K562 (cell line): Measurements from ENCODE around the gene MTOR. TPM values are rescaled to one million over a fixed set of nuclear protein-coding genes. Genes with fewer than 3 reads are reported as not detected.

Experiments used
- CLOCK ChIP-seq: fragments of 250-450 bp; sonication (Bioruptor Pico); IDR thresholded peaks from 2 replicates; pipeline ENCODE4 v1.4.0; 2020; ENCODE audit warnings: mild to moderate bottlenecking, moderate library complexity, borderline replicate concordance
- E2F8 ChIP-seq: fragments of 450-650 bp; IDR thresholded peaks from 2 replicates; pipeline ENCODE4 v1.7.1; 2018; ENCODE audit warnings: mild to moderate bottlenecking, low read depth; ENCODE audit not compliant: partially characterized antibody
- EZH2 ChIP-seq: IDR thresholded peaks from 2 replicates; pipeline ENCODE4 v1.6.1; 2012; ENCODE audit warnings: low read depth, mild to moderate bottlenecking, inconsistent platforms, low read length, borderline replicate concordance
- KLF1 ChIP-seq: fragments of 450-650 bp; IDR thresholded peaks from 2 replicates; pipeline ENCODE4 v1.6.1; 2016; ENCODE audit warnings: missing genetic modification characterization, missing compliant biosample characterization
- MBD1 ChIP-seq: fragments of 250-450 bp; sonication (Bioruptor Pico); IDR thresholded peaks from 2 replicates; pipeline ENCODE4 v1.8.0; 2022; ENCODE audit warnings: inconsistent platforms
- SRSF9 ChIP-seq: fragments of 200-400 bp; formaldehyde crosslinking; IDR thresholded peaks from 2 replicates; pipeline ENCODE4 v1.6.1; 2017; ENCODE audit warnings: low read depth, low read length, borderline replicate concordance
- TOE1 ChIP-seq, 2 experiments: fragments of 450-650 bp in 1 of 2; sonication (generic) in 1 of 2; formaldehyde crosslinking in 1 of 2; IDR thresholded peaks; 2 replicates each; pipeline versions ENCODE4 v1.7.1 to v1.8.0; 2016 to 2022; ENCODE audit warnings: borderline replicate concordance in 2 of 2, mild to moderate bottlenecking in 2 of 2, antibody characterized with exemption in 1 of 2, inconsistent platforms in 1 of 2, low read depth in 1 of 2, missing genetic modification reagents in 1 of 2, moderate library complexity in 1 of 2
- ZNF444 ChIP-seq: fragments of 250-450 bp; sonication (Bioruptor Pico); IDR thresholded peaks from 2 replicates; pipeline ENCODE4 v1.4.0; 2020; ENCODE audit warnings: mild to moderate bottlenecking, moderate library complexity
- ZNF707 ChIP-seq: fragments of 250-450 bp; sonication (Bioruptor Pico); conservative IDR thresholded peaks from 2 replicates; pipeline ENCODE4 v1.8.0; 2022; ENCODE audit warnings: inconsistent platforms, mild to moderate bottlenecking, moderate library complexity
- polyA plus RNA-seq, 8 experiments: library from polyadenylated mRNA; depleted of rRNA in 4 of 8; stranded (reverse) in 5 of 8; unstranded in 3 of 8; fragments of >200 nt; fragmentation: Nextera tagmentation in 2 of 8; fragmentation: Illumina TruSeq in 1 of 8; extraction: Ambion mirVana in 2 of 8; extraction: Trizol in 1 of 8; gene quantifications; 2 replicates each; pipeline versions ENCODE4 v1.2.1 to v1.2.3, GENCODE V29; 2011 to 2014; ENCODE audit warnings: inconsistent platforms in 1 of 8, missing spikeins in 1 of 8
- total RNA-seq, 7 experiments: library from RNA; depleted of rRNA in 6 of 7; stranded (reverse); fragments of >200 nt in 6 of 7; fragmentation: Illumina TruSeq in 2 of 7; extraction: Trizol in 2 of 7; gene quantifications; 2 replicates each; pipeline versions ENCODE4 v1.2.1 to v1.2.3, GENCODE V29; 2011 to 2021; ENCODE audit warnings: low replicate concordance in 1 of 7

Gene MTOR
- total and polyA plus RNA-seq, 9 of the 15 experiments (the other 6 are each of a cell fraction or from before 2014, with no cell fraction given) = 11.4 to 71.4 (median 52.2) TPM

DNA sequence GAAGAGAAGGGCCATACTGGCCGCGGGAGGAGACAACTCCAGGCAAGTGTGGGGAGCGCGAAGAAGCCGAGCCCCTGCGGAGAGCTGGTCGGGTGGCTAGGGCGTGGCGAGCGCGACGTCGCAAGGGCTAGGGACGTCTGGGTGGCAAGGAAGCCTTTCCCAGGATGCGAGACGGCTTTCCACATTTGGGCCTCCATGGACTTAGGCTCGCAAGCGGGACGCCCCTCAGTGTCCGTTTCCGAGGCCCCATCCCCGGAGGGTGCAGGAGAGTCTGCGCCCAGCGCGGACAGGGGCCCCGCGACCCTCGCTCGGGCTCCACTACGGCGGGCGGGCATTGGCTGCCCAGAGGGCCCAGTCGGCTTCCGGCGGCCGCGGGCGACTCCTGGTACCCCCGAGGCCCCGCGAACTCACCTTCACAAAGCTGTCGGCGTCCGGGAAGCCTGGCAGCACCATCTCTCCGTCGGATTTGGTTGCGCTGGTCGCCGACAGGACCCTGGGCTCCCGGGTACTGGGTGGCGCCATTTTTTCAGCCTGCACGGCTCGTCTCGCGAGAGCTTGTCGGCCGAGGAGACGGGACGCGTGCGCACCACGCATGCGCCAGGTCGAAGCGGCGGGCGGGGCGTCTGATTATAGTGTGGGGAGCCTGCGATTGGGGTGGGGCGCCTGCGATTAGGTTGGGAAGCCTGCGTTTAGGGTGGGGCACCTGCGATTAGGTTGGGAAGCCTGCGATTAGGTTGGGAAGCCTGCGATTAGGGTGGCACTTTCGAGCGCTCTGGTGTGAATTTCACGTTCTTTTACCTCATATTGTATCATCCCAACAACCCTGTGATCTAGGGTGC lies 162.8 kb downstream of the MTOR start, which contains the start of gene EXOSC10 (continued):
- TF ChIP-seq MBD1 (CRISPR knock-in tag) (no peak), CLOCK (CRISPR knock-in tag) (no peak), TOE1 (IDR thresholded peaks at IDR 0.05; ENCODE audit: borderline replicate concordance) (0 out of 2 replicates have a peak, but pooled peaks have one; percentile 38), TOE1 (CRISPR knock-in tag; IDR thresholded peaks at IDR 0.05; ENCODE audit: borderline replicate concordance, low read depth) (0 out of 2 replicates have a peak, but pooled peaks have one; percentile 52), ZNF444 (CRISPR knock-in tag) (no peak), SRSF9 (no peak), EZH2 (no peak), E2F8 (no peak), KLF1 (tag) (peak; percentile 83), ZNF707 (0 out of 2 replicates have a peak, but pooled peaks have one; percentile 10)
